GM12878 (cell line): ENCODE data around the gene IFIT5. TPM values are rescaled to one million over a fixed set of nuclear protein-coding genes. Genes with fewer than 3 reads are reported as not detected.

Experiments
- ATAC-seq: fragments of 200-7000 bp; cut with Tn5 transposase; 3 replicates; pipeline ENCODE4 v1.9.1; 2020; ENCODE audit warnings: mild to moderate bottlenecking, moderate library complexity
- BruUV-seq: library from RNA; stranded (reverse); fragments of 400-500 nt; replicated peaks from 2 replicates; lab custom pipeline; 2021; lab: Mats Ljungman, UMichigan
- CTCF ChIA-PET: fragments of 300-600 bp; sonication (Branson Sonifier 250); formaldehyde crosslinking; extraction: SDS; loops from one replicate; lab custom pipeline; 2021; ENCODE audit warnings: inconsistent platforms; lab: Yijun Ruan, JAX
- POLR2A ChIA-PET: fragments of 350-600 bp; formaldehyde crosslinking; extraction: SDS; loops from one replicate; lab custom pipeline; 2021; ENCODE audit warnings: inconsistent platforms; lab: Charles Lee
- RAD21 ChIA-PET: fragments of 300-600 bp; sonication (Branson Sonifier 250); formaldehyde crosslinking; loops from one replicate; lab custom pipeline; 2023; ENCODE audit warnings: antibody characterized with exemption; ENCODE audit not compliant: unreplicated experiment; lab: Charles Lee
- SMC1A ChIA-PET: fragments of 300-600 bp; sonication (Branson Sonifier 250); formaldehyde crosslinking; loops from one replicate; lab custom pipeline; 2023; ENCODE audit not compliant: unreplicated experiment, uncharacterized antibody; lab: Charles Lee
- DNase-seq: peaks from one replicate; pipeline ENCODE4 v3.0.0-alpha.2; 2011; ENCODE audit warnings: low read depth, low spot score
- FAIRE-seq: peaks from 3 replicates; lab custom pipeline; 2011; peaks lifted over from hg19 to GRCh38; lab: Jason Lieb, UNC
- H2AFZ ChIP-seq: 2 replicates; pipeline ENCODE4 v1.6.0; 2011; ENCODE audit warnings: low read depth, low read length, control low read depth; ENCODE audit not compliant: control insufficient read depth
- H3K27ac ChIP-seq: 2 replicates; pipeline ENCODE4 v1.5.1; 2011; ENCODE audit warnings: control low read depth; ENCODE audit not compliant: control insufficient read depth, insufficient read depth
- H3K27me3 ChIP-seq, 2 experiments: replicated peaks in 1 of 2; 2 replicates each; pipeline versions ENCODE4 v1.6.0 to v1.6.1; 2011; ENCODE audit warnings: low read length in 1 of 2; ENCODE audit not compliant: control insufficient read depth in 2 of 2, insufficient read depth in 2 of 2
- H3K36me3 ChIP-seq, 2 experiments: 2 replicates each; pipeline ENCODE4 v1.5.1; 2011; ENCODE audit warnings: low read length in 1 of 2; ENCODE audit not compliant: control insufficient read depth in 2 of 2, insufficient read depth in 2 of 2
- H3K4me1 ChIP-seq: 2 replicates; pipeline ENCODE4 v1.6.1; 2011; ENCODE audit warnings: mild to moderate bottlenecking, low read length, moderate library complexity, mixed read lengths; ENCODE audit not compliant: control insufficient read depth, insufficient read depth
- H3K4me2 ChIP-seq: 2 replicates; pipeline ENCODE4 v1.6.0; 2011; ENCODE audit warnings: control low read depth; ENCODE audit not compliant: control insufficient read depth, insufficient read depth
- H3K4me3 ChIP-seq: fragments of 200-600 bp; sonication (generic); 2 replicates; pipeline ENCODE4 v1.5.1; 2016
- H3K79me2 ChIP-seq: 2 replicates; pipeline ENCODE4 v1.6.0; 2011; ENCODE audit warnings: low read length; ENCODE audit not compliant: control insufficient read depth, insufficient read depth
- H3K9ac ChIP-seq: 2 replicates; pipeline ENCODE4 v1.8.0; 2011; ENCODE audit warnings: low read length, control low read depth, mixed read lengths; ENCODE audit not compliant: control insufficient read depth, insufficient read depth
- H3K9me3 ChIP-seq: replicated peaks from 3 replicates; pipeline ENCODE4 v1.5.1; 2011; ENCODE audit warnings: mild to moderate bottlenecking, low read length; ENCODE audit not compliant: control insufficient read depth, insufficient read depth
- H4K20me1 ChIP-seq: 2 replicates; pipeline ENCODE4 v1.6.0; 2011; ENCODE audit not compliant: control insufficient read depth, insufficient read depth
- CHD2 ChIP-seq: IDR thresholded peaks from 2 replicates; pipeline ENCODE4 v1.6.1; 2011; ENCODE audit warnings: low read depth, low read length, improper control_type of control experiment, borderline replicate concordance
- CREB1 ChIP-seq: IDR thresholded peaks from 2 replicates; pipeline ENCODE4 v1.6.1; 2012; ENCODE audit warnings: low read depth, mild to moderate bottlenecking, inconsistent platforms
- HDAC6 ChIP-seq: fragments of 200-600 bp; sonication (generic); IDR thresholded peaks from one replicate; pipeline ENCODE4 v1.8.0; 2017; ENCODE audit warnings: antibody characterized with exemption; ENCODE audit not compliant: unreplicated experiment
- IRF4 ChIP-seq: IDR thresholded peaks from 2 replicates; pipeline ENCODE4 v1.6.1; 2011; ENCODE audit warnings: low read depth, low read length
- JUND ChIP-seq: IDR thresholded peaks from 2 replicates; pipeline ENCODE4 v1.6.1; 2012; ENCODE audit warnings: low read depth, mild to moderate bottlenecking, low read length, improper control_type of control experiment, moderate library complexity
- LARP7 ChIP-seq: fragments of 450-650 bp; IDR thresholded peaks from 2 replicates; pipeline ENCODE4 v1.6.1; 2017; ENCODE audit warnings: mild to moderate bottlenecking
- MLLT1 ChIP-seq: fragments of 450-650 bp; IDR thresholded peaks from 2 replicates; pipeline ENCODE4 v1.6.1; 2016; ENCODE audit warnings: mild to moderate bottlenecking
- MTA2 ChIP-seq: fragments of 450-650 bp; IDR thresholded peaks from 2 replicates; pipeline ENCODE4 v1.6.1; 2016; ENCODE audit warnings: low read depth, mild to moderate bottlenecking, moderate library complexity
- NR2C2 ChIP-seq: IDR thresholded peaks from 2 replicates; pipeline ENCODE4 v1.6.1; 2011; ENCODE audit warnings: borderline replicate concordance, low read depth; ENCODE audit not compliant: control insufficient read depth, insufficient read length
- PBX3 ChIP-seq: IDR thresholded peaks from 2 replicates; pipeline ENCODE4 v1.6.1; 2011; ENCODE audit warnings: mild to moderate bottlenecking, low read depth, low read length, moderate library complexity; ENCODE audit not compliant: insufficient replicate concordance
- RELA ChIP-seq: fragments of 450-650 bp; IDR thresholded peaks from 2 replicates; pipeline ENCODE4 v1.8.0; 2014; ENCODE audit warnings: borderline replicate concordance; ENCODE audit not compliant: partially characterized antibody
- TAF1 ChIP-seq: IDR thresholded peaks from 2 replicates; pipeline ENCODE4 v1.6.1; 2011; ENCODE audit warnings: mild to moderate bottlenecking, low read depth, low read length, borderline replicate concordance
- TCF7 ChIP-seq: IDR thresholded peaks from 2 replicates; pipeline ENCODE4 v1.6.1; 2014; ENCODE audit warnings: antibody characterized with exemption, borderline replicate concordance
- WGBS: methylation state at CpG from one replicate; pipeline ENCODE4 v1.1.6; 2016; ENCODE audit warnings: low lambda C conversion rate; ENCODE audit not compliant: insufficient replicate concordance, insufficient coverage; ENCODE audit errors: missing lambda C conversion rate; 5-methylcytosine and 5-hydroxymethylcytosine counted together
- in situ Hi-C: fragments of 300-500 bp; cut with MboI; formaldehyde crosslinking; loops from 9 replicates; pipeline ENCODE4 v1.14.3; 2018; ENCODE audit warnings: mixed read lengths
- intact Hi-C: fragments of 100-400 bp; cut with micrococcal nuclease; formaldehyde crosslinking; loops from one replicate; pipeline ENCODE4 v1.14.2; 2022; ENCODE audit not compliant: unreplicated experiment
- polyA plus RNA-seq, 11 experiments: library from polyadenylated mRNA; depleted of rRNA in 4 of 11; unstranded in 6 of 11; stranded (reverse) in 5 of 11; fragments of >200 nt; fragmentation: Nextera tagmentation in 4 of 11; fragmentation: Illumina TruSeq in 1 of 11; extraction: Ambion mirVana in 4 of 11; extraction: Trizol in 1 of 11; gene quantifications; 1 replicate in 1 of 11; 2 replicates in 10 of 11; pipeline versions ENCODE4 v1.2.1 to v1.2.3, GENCODE V29; 2011 to 2016; ENCODE audit warnings: inconsistent platforms in 2 of 11, missing spikeins in 2 of 11, low read depth in 1 of 11
- total RNA-seq, 4 experiments: library from RNA; depleted of rRNA in 3 of 4; stranded (reverse); fragments of >200 nt in 3 of 4; fragmentation: Illumina TruSeq in 1 of 4; extraction: Trizol in 1 of 4; gene quantifications; 2 replicates each; pipeline versions ENCODE4 v1.2.1 to v1.2.3, GENCODE V29; 2013 to 2021
- TF ChIP-seq, protein P1 (sequence below): IDR thresholded peaks from 2 replicates; pipeline ENCODE4 v1.6.1; 2012; ENCODE audit warnings: low read length, inconsistent platforms
- TF ChIP-seq, protein P2 (sequence below): fragments of 450-650 bp; IDR thresholded peaks from 2 replicates; pipeline ENCODE4 v1.6.1; 2018; ENCODE audit warnings: mild to moderate bottlenecking, low read depth, moderate library complexity; ENCODE audit not compliant: partially characterized antibody

Gene IFIT5
- total and polyA plus RNA-seq, 10 of the 15 experiments (the other 5 are each of a cell fraction or from before 2014, with no cell fraction given) = 5.9 to 17.0 (median 10.4) TPM

DNA sequence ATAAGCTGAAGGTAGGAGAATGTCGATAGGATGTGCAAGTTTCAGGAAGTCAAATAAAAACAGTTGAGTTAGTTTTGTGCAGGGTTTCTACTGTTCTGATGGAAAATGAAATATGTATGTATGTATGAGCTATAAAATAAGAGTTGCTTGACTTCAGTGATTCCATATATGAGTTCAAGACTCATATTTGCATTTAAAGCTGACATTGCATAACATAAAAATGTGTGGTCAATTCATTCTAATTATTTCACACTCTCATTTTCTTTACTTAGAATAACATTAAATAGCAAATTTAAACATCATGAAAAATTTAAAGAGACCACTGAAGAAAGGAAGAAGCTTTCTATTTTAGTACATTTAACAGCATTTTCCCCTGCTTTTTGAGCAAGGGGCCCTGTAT, 37.8 kb downstream of the IFIT5 start (continued):
- TF ChIP-seq PBX3 (no peak), MLLT1 (no peak), CREB1 (no peak)
- TF ChIP-seq, protein P1, sequence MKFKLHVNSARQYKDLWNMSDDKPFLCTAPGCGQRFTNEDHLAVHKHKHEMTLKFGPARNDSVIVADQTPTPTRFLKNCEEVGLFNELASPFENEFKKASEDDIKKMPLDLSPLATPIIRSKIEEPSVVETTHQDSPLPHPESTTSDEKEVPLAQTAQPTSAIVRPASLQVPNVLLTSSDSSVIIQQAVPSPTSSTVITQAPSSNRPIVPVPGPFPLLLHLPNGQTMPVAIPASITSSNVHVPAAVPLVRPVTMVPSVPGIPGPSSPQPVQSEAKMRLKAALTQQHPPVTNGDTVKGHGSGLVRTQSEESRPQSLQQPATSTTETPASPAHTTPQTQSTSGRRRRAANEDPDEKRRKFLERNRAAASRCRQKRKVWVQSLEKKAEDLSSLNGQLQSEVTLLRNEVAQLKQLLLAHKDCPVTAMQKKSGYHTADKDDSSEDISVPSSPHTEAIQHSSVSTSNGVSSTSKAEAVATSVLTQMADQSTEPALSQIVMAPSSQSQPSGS = no peak
- TF ChIP-seq, all 136 proteins: peak for 0

GRCh38 chr10:89454561-89455347, 40.4 kb downstream of the IFIT5 start:
- ATAC-seq (no peak), FAIRE-seq (no peak), DNase-seq (no peak)
- H3K79me2 ChIP-seq = no peaks in the 10 kb centered on the region
- no peak overlapping the region for H2AFZ ChIP-seq
- WGBS = 0% methylated on average over 1 of the region's 1 CpG
- H3K27me3 ChIP-seq = no peaks in the 10 kb centered on the region; a peak in 1 of 4 replicates
- no peak overlapping the region for H3K4me3 ChIP-seq
- no peaks in the 10 kb centered on the region for H3K4me1 ChIP-seq
- H3K27ac ChIP-seq = no peak overlapping the region
- in situ Hi-C loops = no loop called here
- CTCF ChIA-PET = no interaction called here
- SMC1A ChIA-PET = no interaction called here
- BruUV-seq = no TSS peak
- RAD21 ChIA-PET = no interaction called here
- no peaks in the 10 kb centered on the region for H3K36me3 ChIP-seq
- intact Hi-C loops = no loop called here
- POLR2A ChIA-PET = no interaction called here
- H3K4me2 ChIP-seq = no peak overlapping the region
- no peak overlapping the region for H3K9ac ChIP-seq
- H3K9me3 ChIP-seq = no peaks in the 10 kb centered on the region
- no peaks in the 10 kb centered on the region for H4K20me1 ChIP-seq
- TF ChIP-seq JUND = no peak
- no peak for TF ChIP-seq TAF1
- no peak for TF ChIP-seq IRF4
- no peak for TF ChIP-seq CHD2
- no peak for TF ChIP-seq RELA
- TF ChIP-seq, protein P2, sequence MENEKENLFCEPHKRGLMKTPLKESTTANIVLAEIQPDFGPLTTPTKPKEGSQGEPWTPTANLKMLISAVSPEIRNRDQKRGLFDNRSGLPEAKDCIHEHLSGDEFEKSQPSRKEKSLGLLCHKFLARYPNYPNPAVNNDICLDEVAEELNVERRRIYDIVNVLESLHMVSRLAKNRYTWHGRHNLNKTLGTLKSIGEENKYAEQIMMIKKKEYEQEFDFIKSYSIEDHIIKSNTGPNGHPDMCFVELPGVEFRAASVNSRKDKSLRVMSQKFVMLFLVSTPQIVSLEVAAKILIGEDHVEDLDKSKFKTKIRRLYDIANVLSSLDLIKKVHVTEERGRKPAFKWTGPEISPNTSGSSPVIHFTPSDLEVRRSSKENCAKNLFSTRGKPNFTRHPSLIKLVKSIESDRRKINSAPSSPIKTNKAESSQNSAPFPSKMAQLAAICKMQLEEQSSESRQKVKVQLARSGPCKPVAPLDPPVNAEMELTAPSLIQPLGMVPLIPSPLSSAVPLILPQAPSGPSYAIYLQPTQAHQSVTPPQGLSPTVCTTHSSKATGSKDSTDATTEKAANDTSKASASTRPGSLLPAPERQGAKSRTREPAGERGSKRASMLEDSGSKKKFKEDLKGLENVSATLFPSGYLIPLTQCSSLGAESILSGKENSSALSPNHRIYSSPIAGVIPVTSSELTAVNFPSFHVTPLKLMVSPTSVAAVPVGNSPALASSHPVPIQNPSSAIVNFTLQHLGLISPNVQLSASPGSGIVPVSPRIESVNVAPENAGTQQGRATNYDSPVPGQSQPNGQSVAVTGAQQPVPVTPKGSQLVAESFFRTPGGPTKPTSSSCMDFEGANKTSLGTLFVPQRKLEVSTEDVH = no peak
- no peak for TF ChIP-seq LARP7
- TF ChIP-seq MTA2 = no peak
- TF ChIP-seq TCF7 = no peak
- TF ChIP-seq HDAC6 = no peak
- no peak for TF ChIP-seq NR2C2
